Tibial nerve (tissue), 4 donors: Measurements from ENCODE around the gene GPBP1. TPM values are rescaled to one million over a fixed set of nuclear protein-coding genes. Genes with fewer than 3 reads are reported as not detected.
"Not testable (repeated sequence)": the region's sequence is repeated elsewhere in the genome, so short reads cannot be mapped to it uniquely, and the experiment has no call there.

Experiments used
- DNase-seq, 2 donors: peaks; one replicate each; pipeline ENCODE4 v3.0.0-alpha.2; 2019; ENCODE audit warnings: low spot score in 2 of 2
- H3K27ac ChIP-seq, 4 donors: fragments of 200-600 bp; sonication (generic) in 3 of 4; one replicate each; pipeline ENCODE4 v1.5.1; 2017 to 2019; ENCODE audit warnings: mild to moderate bottlenecking in 1 of 4
- H3K27me3 ChIP-seq, 2 donors: fragments of 200-600 bp; sonication (generic) in 1 of 2; one replicate each; pipeline versions ENCODE4 v1.5.1 to v1.6.0; 2017 to 2019
- H3K36me3 ChIP-seq, 3 donors: fragments of 200-600 bp; sonication (generic); one replicate each; pipeline ENCODE4 v1.5.1; 2018 to 2019
- H3K4me1 ChIP-seq, 4 donors: fragments of 200-600 bp; sonication (generic) in 3 of 4; one replicate each; pipeline ENCODE4 v1.5.1; 2017 to 2019
- H3K4me3 ChIP-seq, 4 donors: fragments of 200-600 bp; sonication (generic) in 3 of 4; one replicate each; pipeline ENCODE4 v1.5.1; 2017 to 2019; ENCODE audit warnings: mild to moderate bottlenecking in 1 of 4, moderate library complexity in 1 of 4
- H3K9me3 ChIP-seq, 4 donors: fragments of 200-600 bp; sonication (generic) in 3 of 4; one replicate each; pipeline ENCODE4 v1.5.1; 2017 to 2019
- EP300 ChIP-seq, 2 donors: sonication (generic); formaldehyde crosslinking; IDR thresholded peaks; one replicate each; pipeline ENCODE4 v1.6.1; 2017; ENCODE audit warnings: antibody characterized with exemption in 2 of 2, mild to moderate bottlenecking in 1 of 2
- POLR2A ChIP-seq, 2 donors: fragments of 450-650 bp; IDR thresholded peaks; one replicate each; pipeline ENCODE4 v1.6.1; 2017; ENCODE audit warnings: antibody characterized with exemption in 2 of 2, mild to moderate bottlenecking in 2 of 2, moderate library complexity in 2 of 2
- WGBS, 2 donors: methylation state at CpG; one replicate each; pipeline ENCODE4 v1.1.5; 2018; 5-methylcytosine and 5-hydroxymethylcytosine counted together
- total RNA-seq, 4 donors: library from RNA; depleted of rRNA; stranded (reverse); fragments of >200 nt; gene quantifications; one replicate each; pipeline ENCODE4 v1.1.0, GENCODE V29; 2016
- TF ChIP-seq, protein P1 (sequence below), 5 experiments: fragments of 200-600 bp in 3 of 5; fragments of 450-650 bp in 2 of 5; sonication (generic) in 3 of 5; IDR thresholded peaks; one replicate each; pipeline ENCODE4 v1.5.1; 2016 to 2019; ENCODE audit warnings: antibody characterized with exemption in 5 of 5, mild to moderate bottlenecking in 3 of 5, moderate library complexity in 2 of 5

The GPBP1 gene
- total RNA-seq, 4 donors from 2014 or later: 74.3 to 107 (median 84.9) TPM

DNA sequence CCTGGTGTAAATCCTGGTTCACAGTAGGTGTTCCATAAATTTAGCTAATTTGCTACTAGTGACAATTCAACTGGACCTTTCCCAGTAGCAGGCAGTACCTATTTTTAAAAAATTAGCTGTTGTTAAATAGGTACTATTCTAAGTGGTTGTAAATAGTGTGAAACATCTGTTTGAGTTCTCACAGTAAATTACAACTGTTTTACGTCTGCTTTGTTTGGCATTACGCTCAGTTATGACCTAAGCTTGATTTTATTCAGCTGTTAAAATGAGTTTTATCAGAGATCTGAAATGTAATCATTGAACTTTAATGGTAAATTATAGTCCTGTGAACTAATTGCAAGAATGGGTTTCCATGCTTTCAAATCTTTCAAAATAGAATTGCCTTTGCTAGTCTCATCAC is 93.9 kb downstream of the GPBP1 start:
- DNase-seq: no peak
- Histone ChIP-seq H3K36me3 (peaks cover 0 to 9% (median 0%) of the 10 kb centered on the region in 3 donors), H3K27ac (no peak overlapping the region), H3K4me3 (no peak overlapping the region), H3K4me1 (no peaks in the 10 kb centered on the region), H3K27me3 (no peaks in the 10 kb centered on the region), H3K9me3 (no peaks in the 10 kb centered on the region)
- no peak for TF ChIP-seq EP300 (IDR thresholded peaks at IDR 0.05)
- no peak for TF ChIP-seq POLR2A (IDR thresholded peaks at IDR 0.05)
- TF ChIP-seq, protein P1, sequence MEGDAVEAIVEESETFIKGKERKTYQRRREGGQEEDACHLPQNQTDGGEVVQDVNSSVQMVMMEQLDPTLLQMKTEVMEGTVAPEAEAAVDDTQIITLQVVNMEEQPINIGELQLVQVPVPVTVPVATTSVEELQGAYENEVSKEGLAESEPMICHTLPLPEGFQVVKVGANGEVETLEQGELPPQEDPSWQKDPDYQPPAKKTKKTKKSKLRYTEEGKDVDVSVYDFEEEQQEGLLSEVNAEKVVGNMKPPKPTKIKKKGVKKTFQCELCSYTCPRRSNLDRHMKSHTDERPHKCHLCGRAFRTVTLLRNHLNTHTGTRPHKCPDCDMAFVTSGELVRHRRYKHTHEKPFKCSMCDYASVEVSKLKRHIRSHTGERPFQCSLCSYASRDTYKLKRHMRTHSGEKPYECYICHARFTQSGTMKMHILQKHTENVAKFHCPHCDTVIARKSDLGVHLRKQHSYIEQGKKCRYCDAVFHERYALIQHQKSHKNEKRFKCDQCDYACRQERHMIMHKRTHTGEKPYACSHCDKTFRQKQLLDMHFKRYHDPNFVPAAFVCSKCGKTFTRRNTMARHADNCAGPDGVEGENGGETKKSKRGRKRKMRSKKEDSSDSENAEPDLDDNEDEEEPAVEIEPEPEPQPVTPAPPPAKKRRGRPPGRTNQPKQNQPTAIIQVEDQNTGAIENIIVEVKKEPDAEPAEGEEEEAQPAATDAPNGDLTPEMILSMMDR (IDR thresholded peaks at IDR 0.05): no peak
- WGBS, 2 donors: 42 to 54% methylated on average over 2 of the region's 2 CpGs

DNA sequence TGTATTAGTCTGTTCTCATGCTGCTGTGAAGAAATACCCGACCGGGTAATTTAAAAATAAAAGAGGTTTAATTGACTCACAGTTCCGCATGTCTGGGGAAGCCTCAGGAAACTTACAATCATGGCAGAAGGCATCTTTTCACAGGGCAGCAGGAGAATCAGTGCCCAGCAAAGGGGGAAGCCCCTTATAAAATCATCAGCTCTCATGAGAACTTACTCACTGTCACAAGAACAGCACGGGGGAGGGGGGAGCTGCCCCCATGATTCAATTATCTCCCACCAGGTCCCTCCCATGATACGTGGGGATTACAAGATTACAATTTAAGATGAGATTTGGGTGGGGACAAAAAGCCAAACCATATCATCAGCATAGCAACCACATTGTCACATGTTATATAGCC is 102.5 kb downstream of the GPBP1 start:
- no peak for DNase-seq
- no peak for TF ChIP-seq EP300 (IDR thresholded peaks at IDR 0.05)
- TF ChIP-seq, protein P1 (IDR thresholded peaks at IDR 0.05): no peak
- TF ChIP-seq POLR2A (IDR thresholded peaks at IDR 0.05): no peak
- Histone ChIP-seq H3K27me3 (no peaks in the 10 kb centered on the region), H3K36me3 (no peaks in the 10 kb centered on the region), H3K4me3 (no peak overlapping the region), H3K4me1 (no peaks in the 10 kb centered on the region), H3K9me3 (no peaks in the 10 kb centered on the region), H3K27ac (no peak overlapping the region)
- 70 to 79% methylated on average over 5 of the region's 5 CpGs for WGBS, 2 donors

DNA sequence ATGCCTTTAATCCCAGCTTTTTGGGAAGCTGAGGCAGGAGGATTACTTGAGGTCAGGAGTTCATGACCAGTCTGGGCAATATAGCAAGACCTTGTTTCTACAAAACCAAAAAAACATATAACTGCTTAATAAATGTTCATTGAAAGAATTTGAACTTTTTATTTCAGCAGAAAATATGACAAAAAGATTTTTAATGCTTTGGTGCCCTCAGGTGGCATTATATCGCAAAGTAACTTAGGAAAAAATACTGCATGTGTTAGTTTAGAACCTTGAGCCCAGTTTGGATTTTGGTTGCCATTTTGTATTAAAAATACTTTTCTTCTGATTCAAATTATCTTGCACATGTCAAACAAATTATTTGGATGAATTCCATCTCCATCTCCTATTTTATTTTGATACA is 103.2 kb downstream of the GPBP1 start:
- WGBS, 2 donors: 89 to 94% methylated on average over 1 of the region's 1 CpG

DNA sequence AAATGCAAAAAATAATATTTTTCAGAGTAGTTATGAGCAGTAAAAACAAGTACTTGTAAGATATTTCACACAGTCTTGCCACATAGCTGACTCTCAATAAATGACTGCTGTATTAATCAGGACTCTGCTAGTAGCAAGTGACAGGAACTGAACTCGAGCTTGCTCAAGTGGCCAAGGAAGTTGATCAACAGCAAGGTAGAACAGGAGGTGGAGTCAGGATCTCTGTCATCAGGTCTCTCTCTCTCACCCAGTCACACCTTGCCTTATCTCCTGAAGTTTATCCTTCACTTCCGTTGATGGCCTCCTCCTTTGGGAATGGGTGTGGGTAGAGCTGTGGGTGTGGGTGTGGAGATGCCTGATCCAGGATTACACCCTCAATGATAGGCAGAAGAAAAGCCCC is 107.0 kb downstream of the GPBP1 start:
- no peak for DNase-seq
- 70 to 75% methylated on average over 2 of the region's 2 CpGs for WGBS, 2 donors
- H3K4me3 ChIP-seq: no peak overlapping the region
- no peaks in the 10 kb centered on the region for H3K36me3 ChIP-seq
- H3K4me1 ChIP-seq: no peaks in the 10 kb centered on the region
- no peak for TF ChIP-seq EP300 (IDR thresholded peaks at IDR 0.05)
- no peak for TF ChIP-seq POLR2A (IDR thresholded peaks at IDR 0.05)
- H3K9me3 ChIP-seq: peaks cover 0 to 14% (median 0%) of the 10 kb centered on the region in 4 donors
- no peaks in the 10 kb centered on the region for H3K27me3 ChIP-seq
- no peak overlapping the region for H3K27ac ChIP-seq

More for the DNA sequence above, 103.2 kb downstream of the GPBP1 start:
- no peaks in the 10 kb centered on the region for H3K27me3 ChIP-seq
- no peaks in the 10 kb centered on the region for H3K9me3 ChIP-seq
- H3K4me3 ChIP-seq: no peak overlapping the region
- H3K36me3 ChIP-seq: no peaks in the 10 kb centered on the region
- no peak for TF ChIP-seq EP300 (IDR thresholded peaks at IDR 0.05)
- no peak for TF ChIP-seq POLR2A (IDR thresholded peaks at IDR 0.05)
- TF ChIP-seq, protein P1 (IDR thresholded peaks at IDR 0.05): no peak
- no peak for DNase-seq
- no peak overlapping the region for H3K27ac ChIP-seq
- no peaks in the 10 kb centered on the region for H3K4me1 ChIP-seq

DNA sequence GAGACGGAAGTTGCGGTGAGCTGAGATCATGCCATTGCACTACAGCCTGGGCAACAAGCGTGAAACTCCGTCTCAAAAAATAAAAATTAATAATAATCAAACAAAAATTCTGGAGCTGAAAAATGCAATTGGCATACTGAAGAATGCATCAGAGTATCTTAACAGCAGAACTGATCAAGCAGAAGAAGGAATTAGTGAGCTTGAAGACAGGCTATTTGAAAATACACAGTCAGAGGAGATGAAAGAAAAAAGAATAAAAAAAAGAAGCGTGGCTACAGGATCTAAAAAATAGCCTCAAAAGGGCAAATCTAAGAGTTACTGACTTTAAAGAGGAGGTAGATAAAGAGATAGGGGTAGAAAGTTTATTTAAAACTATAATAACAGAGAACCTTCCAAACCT is 111.2 kb downstream of the GPBP1 start:
- not testable (repeated sequence) for H3K27ac ChIP-seq, H3K36me3 ChIP-seq, DNase-seq, H3K4me3 ChIP-seq, H3K4me1 ChIP-seq, H3K27me3 ChIP-seq
- H3K9me3 ChIP-seq: peaks cover 0 to 14% (median 0%) of the 10 kb centered on the region in 4 donors
- 94 to 95% methylated on average over 5 of the region's 5 CpGs for WGBS, 2 donors

DNA sequence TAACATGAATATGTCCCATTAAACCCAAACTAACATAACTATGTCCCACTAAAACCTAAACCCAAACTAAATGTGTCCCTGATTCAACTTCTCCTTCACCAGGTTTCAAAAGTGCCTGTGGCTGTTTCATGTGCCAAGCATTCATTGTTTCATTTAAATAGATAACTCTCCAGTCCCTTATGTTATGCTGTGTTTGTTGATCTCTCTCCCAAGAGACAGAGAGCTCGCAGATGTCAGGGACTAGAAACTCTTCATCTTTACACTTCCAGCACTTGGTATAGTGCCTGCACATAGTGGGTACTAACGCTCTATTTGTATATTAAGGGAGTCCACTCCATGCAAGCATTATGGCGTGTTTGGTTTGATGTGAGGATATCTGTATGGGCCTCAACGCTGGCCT is 118.0 kb downstream of the GPBP1 start:
- no peak for DNase-seq
- no peak overlapping the region for H3K4me3 ChIP-seq
- H3K27ac ChIP-seq: no peak overlapping the region
- H3K4me1 ChIP-seq: no peaks in the 10 kb centered on the region
- 95 to 96% methylated on average over 4 of the region's 4 CpGs for WGBS, 2 donors
- no peaks in the 10 kb centered on the region for H3K36me3 ChIP-seq
- H3K27me3 ChIP-seq: no peaks in the 10 kb centered on the region
- TF ChIP-seq POLR2A (IDR thresholded peaks at IDR 0.05): no peak
- H3K9me3 ChIP-seq: no peaks in the 10 kb centered on the region

DNA sequence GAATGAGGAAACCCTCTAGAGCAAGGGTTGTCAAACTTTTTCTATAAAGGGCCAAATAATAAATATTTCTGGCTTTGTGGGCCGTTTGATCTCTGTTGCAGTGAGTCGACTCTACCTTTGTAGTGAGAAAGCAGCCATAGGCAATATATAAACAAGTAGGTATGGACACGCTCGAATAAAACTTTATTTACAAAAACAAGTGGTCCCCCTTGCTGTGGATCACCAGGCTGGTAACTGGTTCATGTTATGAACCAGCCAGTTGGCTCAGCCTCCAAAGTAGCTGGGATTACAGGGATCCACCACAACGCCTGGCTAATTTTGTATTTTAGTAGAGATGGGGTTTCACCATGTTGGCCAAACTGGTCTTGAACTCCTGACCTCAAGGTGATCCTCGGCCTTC is 118.5 kb downstream of the GPBP1 start:
- 91% methylated on average over 6 of the region's 6 CpGs for WGBS, 2 donors
- Histone ChIP-seq H3K4me3 (no peak overlapping the region), H3K4me1 (no peaks in the 10 kb centered on the region), H3K27me3 (no peaks in the 10 kb centered on the region), H3K27ac (no peak overlapping the region), H3K9me3 (no peaks in the 10 kb centered on the region), H3K36me3 (no peaks in the 10 kb centered on the region)
- DNase-seq: no peak
- TF ChIP-seq, protein P1 (IDR thresholded peaks at IDR 0.05): no peak
- TF ChIP-seq POLR2A (IDR thresholded peaks at IDR 0.05) (no peak), EP300 (IDR thresholded peaks at IDR 0.05) (no peak)
